H1 (cell line): ENCODE measurements around the gene ZAP70. TPM values are rescaled to one million over a fixed set of nuclear protein-coding genes. Genes with fewer than 3 reads are reported as not detected.

ENCODE experiments used
- polyA plus RNA-seq, 7 experiments: library from polyadenylated mRNA; depleted of rRNA in 3 of 7; stranded (reverse) in 5 of 7; unstranded in 2 of 7; fragments of >200 nt in 5 of 7; fragments of 200-250 nt in 2 of 7; gene quantifications; 1 replicate in 5 of 7; 2 replicates in 1 of 7; 4 replicates in 1 of 7; pipeline versions ENCODE4 v1.2.1 to v1.2.3, GENCODE V29; 2011 to 2013; ENCODE audit warnings: missing spikeins in 2 of 7, mixed read lengths in 2 of 7
- small RNA-seq: library from polyadenylated mRNA; stranded (forward); fragments of <200 nt; extraction: miRNeasy Mini kit (QIAGEN cat#:217004); gene quantifications from one replicate; pipeline ENCODE3, GENCODE V24; 2013; ENCODE audit not compliant: insufficient read depth
- total RNA-seq: library from RNA; stranded (reverse); fragmentation: NEBNext Ultra II Directional; extraction: Animal tissue kit (Norgen Biotek cat#: 25700); gene quantifications from 2 replicates; pipeline ENCODE4 v1.2.1, GENCODE V29; 2021

ZAP70 gene
- total and polyA plus RNA-seq, 2 of the 8 experiments (the other 6 are each of a cell fraction or from before 2014, with no cell fraction given) = 0.15 TPM; not detected in 1

Small RNAs within 50 kb of the gene (small RNA-seq; reads per million reads assigned to genes)
- not detected for gene RNU4-8P

Other genes starting within 250 kb of the ZAP70 start
- gene ANKRD36B, start 123.7 kb upstream of the ZAP70 start, total RNA-seq = 5.5 and 8.5 TPM in 2 replicates
- gene ANKRD36B, start 123.7 kb upstream of the ZAP70 start, polyA plus RNA-seq (2011; rRNA removed) = 1.4 and 2.4 TPM in 2 replicates
- gene COX5B, start 67.5 kb upstream of the ZAP70 start, total RNA-seq = 233 and 247 TPM in 2 replicates
- gene COX5B, start 67.5 kb upstream of the ZAP70 start, polyA plus RNA-seq (2011; rRNA removed) = 435 and 468 TPM in 2 replicates
- 40.7 and 43.8 TPM in 2 replicates for gene ACTR1B, start 49.5 kb upstream of the ZAP70 start, total RNA-seq
- gene ACTR1B, start 49.5 kb upstream of the ZAP70 start, polyA plus RNA-seq (2011; rRNA removed) = 56.0 and 78.1 TPM in 2 replicates
- 3.7 and 5.2 TPM in 2 replicates for gene C2orf92, start 43.9 kb upstream of the ZAP70 start, total RNA-seq
- 2.1 and 2.3 TPM in 2 replicates for gene C2orf92, start 43.9 kb upstream of the ZAP70 start, polyA plus RNA-seq (2011; rRNA removed)